GM19395 (cell line): ENCODE results near the gene UBE3D.
"Not testable (repeated sequence)": the region's sequence is repeated elsewhere in the genome, so short reads cannot be mapped to it uniquely, and the experiment has no call there.

Experiments
- ATAC-seq: cut with Tn5 transposase; IDR thresholded peaks from one replicate; pipeline ENCODE4 v1.9.1; 2021; ENCODE audit warnings: mild to moderate bottlenecking, moderate library complexity; ENCODE audit not compliant: unreplicated experiment

Gene UBE3D

DNA sequence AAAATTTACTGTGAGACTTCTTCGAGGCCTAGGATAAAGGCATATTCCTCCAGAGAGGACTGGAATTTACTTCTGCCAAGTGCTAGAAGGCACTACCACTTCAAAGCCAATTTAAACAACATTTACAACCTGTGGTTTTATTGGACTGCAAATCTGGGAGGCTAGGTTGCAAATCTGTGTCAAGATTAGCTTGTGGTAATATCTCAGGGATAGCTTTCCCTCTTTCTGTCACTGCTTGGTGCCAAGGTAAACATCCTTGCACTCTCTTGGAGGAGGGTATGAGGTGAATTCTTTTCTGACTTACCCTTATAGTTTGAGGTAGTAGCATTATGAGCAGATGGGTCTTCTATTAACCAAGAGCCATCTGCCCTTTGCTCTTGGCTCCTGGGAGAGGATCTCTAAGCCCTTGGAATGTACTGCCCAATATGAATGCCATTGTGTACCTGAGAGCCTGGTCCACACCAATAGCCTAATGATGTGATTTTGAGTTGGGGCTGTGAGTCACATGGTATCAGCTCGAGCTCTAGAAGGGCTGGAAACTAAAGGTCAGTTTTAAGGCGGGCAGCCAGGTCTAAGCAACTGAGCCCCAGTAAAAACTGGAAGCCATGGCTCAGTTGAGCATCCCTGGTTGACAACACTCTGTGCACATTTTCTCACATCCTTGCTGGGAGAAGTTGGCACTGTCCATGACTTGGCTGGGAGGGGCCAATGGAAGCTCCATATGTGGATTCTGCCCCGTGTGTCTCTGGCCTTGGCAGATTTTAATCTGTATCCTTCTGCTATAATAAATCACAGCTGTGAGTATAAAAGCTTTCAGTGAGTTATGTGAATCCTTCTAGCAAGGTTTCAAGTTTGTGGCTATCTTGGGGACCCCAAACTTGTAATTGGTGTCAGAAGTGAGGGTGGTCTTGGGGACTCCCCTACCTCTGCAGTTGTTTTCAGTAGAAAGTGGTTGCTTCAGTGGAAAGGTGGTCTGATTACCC, 188.1 kb downstream of the UBE3D start:
- no peak for ATAC-seq

DNA sequence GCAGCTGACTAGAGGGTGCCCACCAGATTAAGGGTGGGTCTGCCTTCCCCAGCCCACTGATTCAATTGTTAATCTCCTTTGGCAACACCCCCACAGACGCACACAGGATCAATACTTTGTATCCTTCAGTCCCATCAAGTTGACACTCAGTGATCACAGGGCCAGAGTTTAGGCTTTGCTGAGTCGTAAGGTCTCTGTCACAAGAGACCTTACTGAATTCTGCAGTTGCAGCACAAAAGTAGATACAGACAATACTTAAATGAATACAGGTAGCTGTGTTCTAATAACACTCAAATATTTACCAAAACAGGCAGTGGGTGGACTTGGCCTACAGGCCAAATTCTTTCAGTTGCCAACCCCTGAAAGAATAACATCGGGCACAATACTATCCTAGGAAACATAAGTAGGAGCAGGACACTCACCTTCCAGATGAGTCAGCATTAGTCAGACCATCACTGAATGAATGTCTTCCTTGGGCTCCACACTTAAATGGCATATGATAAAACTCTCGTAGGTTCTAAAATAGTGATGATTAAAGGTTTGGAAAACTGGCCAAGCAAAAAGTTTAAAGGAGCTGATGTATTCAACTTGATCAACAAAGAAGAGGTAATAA, 190.0 kb downstream of the UBE3D start:
- ATAC-seq = no peak

DNA sequence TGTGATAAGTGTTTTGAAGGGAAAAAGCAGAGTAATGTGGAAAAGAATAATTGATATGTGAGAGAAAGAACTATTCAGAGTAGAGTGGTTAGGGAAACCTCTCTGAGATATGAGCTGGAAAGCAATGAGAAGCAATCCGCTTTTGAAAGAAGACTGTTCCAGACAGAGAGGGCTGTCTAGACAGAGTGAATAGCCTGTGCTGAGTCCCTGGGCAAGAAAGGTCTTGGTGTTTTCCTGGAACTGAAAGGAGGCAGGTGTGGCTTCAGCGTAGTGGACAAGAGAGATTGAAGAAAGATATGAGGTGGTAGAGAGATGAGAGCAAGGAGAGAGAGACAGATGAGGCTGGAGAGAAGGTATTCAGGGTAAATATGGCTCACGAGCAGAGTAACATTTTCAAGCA, 190.8 kb downstream of the UBE3D start:
- ATAC-seq = no peak

DNA sequence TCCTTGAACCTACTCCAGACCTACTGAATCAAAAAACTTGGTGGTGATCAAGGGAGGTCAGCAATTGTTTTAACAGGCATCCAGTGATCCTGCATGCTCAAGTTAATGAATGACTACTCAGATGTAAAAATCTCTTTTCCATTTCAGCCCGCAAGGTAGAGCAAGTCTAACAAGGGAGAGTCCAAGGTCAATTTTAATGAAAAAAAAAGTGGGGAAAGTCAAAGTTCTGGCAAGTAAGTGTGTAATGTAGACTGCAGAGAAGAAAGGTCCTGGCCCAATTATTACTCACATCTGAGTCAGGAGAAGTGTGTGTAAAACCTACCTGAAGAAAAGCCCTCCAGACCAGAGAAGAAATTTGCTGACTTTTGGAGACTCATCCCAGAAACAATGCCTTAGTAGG, 193.5 kb downstream of the UBE3D start:
- ATAC-seq = no peak

DNA sequence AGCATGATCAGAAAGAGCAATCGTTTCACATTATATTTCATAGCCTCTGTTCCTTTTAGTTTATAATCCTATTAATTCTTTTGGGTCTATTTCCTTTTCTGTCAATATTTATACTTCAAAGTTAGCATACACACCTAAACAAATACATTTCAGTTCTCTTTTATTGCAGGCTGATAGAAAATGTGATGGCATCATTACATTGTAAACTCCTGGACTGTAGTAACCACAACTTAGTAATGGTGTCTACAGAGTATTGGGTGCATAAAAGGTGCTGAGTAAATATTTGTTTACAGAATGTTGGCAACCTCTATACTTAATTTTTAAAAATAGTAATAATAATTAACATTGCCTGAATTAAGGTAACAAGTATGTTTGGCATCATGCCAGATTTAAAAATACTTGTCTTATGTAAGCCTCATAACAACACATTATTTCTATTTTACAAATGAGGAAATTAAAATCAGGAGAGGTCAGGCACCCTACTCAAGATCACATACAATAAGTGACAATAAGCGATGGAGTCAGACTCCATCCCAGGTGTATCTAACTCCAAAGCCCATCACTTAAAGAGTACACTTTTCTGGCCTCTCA, 195.0 kb downstream of the UBE3D start:
- ATAC-seq = no peak

DNA sequence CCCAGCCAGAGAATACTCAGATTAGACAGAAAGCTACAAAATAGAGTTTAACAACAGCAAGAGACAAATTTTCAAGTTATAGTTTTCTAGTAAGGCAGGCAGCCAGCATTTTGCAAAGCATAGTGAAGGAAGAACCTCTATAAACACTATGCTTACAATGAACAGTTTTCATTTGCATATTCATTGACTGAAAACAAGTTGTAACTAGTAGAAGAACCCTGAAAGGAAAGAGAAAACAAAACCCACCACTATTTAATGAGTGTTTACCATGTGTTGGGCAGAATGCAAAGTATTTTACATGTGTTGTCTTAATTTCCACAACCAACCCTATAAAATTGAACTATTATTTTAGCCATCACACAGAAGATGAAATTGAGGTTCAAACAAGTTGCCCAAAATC, 196.1 kb downstream of the UBE3D start:
- ATAC-seq = no peak

DNA sequence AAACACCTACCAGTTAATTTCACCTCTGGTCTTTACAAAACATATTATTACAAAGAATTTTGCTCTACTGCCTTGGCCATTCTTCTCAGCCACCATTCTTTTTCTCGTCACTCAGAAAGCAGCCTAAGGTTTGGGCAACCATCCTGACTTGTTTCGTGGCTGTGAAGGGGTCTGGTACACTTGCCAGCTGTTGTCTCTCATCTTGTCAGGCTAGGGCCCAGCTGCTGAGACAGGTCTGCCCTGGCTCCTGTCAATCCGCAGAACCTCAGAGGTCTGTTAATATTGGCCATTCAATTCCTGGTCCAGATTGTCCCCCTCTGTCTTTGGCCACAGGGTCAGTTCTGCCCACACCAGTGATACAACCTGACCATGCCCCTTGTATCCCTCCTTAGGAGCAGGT, 197.7 kb downstream of the UBE3D start:
- ATAC-seq = no peak

DNA sequence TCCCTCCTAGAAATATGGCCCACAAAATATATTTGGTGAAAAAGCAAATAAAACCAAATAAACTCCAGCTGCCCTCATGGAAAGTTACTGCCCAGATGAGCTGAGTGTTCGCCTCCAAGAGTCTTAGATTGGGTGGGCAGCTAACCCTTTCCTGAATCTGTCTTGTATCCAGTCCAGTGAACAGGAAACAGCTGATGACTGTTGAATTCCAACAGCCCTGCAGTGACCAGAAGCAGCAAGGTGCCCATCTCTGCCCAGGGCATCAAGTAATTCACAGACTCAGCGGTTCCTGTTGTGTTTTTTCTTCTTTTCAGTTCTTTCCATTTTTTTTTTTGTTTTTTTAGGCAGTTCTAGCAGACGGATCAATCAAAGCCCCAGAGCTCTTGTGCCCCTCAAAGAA, 199.2 kb downstream of the UBE3D start:
- ATAC-seq = no peak

DNA sequence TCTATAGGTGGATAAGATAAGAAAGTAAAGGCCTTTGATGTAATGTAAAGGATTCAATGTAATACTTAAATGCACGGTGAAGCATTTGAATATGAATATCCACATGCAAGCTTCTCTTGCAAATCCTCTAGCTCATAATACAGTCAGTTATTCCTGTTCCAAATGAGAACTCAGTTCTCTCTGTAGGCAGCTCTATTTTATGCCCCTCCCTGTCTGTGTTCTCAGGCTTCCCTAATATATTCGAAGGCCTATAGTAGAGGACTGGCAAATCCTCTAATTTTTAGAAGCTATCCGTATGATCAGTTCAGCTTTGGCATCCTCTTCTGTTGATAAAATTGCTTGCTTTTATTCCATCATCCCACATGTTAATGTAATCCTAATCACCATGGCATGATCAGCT, 200.2 kb downstream of the UBE3D start:
- ATAC-seq = no peak

DNA sequence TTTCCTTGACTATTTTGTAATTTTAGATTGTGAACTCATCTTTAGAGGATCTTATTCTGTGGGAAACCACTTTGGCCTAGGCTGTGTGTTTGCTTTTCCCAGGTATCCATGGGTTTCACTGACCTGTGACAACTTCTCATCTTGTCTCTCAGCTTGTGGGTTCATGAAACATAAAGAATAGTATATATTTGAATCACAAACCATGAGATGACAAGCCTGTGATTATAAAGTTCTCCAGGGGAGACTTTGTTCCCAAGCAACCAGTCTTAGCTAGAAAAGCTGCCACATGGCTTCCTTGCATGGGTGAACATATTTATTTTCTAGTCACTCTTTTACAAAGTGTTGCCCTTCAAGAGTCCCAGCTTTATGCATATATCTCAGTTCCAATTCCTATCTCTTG, 201.9 kb downstream of the UBE3D start:
- ATAC-seq = no peak

DNA sequence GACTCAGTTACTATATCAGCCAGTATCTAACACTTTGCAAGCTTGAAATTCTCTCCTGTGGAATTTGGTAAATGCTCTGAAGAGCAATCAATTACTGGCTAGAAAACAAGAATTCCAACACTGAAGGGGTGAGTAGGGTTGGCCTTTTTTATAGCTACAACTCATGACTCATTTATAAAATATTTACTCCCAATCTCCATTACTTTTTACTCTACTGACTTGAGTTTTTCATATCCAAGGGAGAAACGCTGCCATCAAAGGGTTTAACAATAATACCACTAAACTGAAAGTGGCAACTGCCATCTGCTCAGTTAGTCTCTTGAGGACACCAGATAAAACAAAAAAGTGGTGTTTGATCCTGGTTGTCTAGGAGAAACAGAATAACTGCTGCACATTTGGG, 203.1 kb downstream of the UBE3D start:
- no peak for ATAC-seq

DNA sequence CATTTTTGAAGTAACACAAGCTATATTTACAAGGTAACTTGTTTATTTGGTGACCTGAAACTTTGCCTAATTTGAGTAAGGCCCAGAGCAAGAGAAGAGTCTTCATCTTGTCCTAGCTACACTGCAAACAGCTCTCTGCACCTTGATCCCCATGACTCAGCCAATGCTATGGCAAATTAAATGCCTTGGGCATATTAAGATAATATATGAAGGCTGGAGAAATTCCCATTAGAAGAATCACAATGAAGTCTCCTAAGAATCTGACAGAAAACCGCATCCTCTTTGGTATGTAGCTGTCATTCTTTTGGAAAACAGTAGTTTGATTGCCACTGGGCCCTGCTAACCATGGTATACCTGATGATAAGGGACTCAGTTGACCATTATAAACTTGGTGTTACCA, 204.5 kb downstream of the UBE3D start:
- no peak for ATAC-seq

DNA sequence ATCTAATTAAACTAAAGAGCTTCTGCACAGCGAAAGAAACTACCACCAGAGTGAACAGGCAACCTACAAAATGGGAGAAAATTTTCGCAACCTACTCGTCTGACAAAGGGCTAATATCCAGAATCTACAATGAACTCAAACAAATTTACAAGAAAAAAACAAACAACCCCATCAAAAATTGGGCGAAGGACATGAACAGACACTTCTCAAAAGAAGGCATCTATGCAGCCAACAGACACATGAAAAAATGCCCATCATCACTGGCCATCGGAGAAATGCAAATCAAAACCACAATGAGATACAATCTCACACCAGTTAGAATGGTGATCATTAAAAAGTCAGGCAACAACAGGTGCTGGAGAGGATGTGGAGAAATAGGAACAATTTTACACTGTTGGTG, 209.6 kb downstream of the UBE3D start:
- not testable (repeated sequence) for ATAC-seq

DNA sequence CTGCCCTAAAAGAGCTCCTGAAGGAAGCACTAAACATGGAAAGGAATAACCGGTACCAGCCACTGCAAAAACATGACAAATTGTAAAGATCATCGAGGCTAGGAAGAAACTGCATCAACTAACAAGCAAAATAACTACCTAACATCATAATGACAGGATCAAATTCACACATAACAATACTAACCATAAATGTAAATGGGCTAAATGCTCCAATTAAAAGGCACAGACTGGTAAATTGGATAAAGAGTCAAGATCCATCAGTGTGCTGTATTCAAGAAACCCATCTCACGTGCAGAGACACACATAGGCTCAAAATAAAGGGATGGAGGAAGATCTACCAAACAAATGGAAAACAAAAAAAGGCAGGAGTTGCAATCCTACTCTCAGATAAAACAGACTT, 212.7 kb downstream of the UBE3D start:
- ATAC-seq = not testable (repeated sequence)

DNA sequence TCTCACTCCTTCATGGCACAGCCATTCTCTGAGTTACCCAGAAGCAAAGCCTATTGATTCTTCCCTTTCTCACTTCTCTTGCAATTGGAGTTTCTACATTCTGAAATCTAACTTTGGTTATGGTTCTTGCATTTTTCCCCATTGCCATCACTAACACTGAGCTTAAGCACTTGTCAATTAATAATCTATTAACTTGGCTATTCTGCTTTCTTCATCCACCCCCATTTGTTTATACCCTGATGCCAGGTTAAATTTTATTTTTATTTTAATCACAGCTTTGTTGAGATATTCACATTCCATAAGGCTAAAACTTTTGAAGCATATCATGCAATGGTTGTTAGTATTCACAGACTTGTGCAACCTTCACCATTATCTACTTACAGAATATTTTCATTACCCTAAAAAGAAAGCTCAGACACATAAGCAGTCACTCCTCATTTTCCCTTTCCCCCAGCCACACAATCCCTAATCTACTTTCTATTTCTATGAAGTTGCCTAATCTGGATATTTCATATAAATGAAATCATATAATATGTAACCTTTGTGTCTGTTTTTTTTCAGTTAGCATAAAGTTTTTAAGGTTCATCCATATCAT, 222.3 kb downstream of the UBE3D start:
- no peak for ATAC-seq

DNA sequence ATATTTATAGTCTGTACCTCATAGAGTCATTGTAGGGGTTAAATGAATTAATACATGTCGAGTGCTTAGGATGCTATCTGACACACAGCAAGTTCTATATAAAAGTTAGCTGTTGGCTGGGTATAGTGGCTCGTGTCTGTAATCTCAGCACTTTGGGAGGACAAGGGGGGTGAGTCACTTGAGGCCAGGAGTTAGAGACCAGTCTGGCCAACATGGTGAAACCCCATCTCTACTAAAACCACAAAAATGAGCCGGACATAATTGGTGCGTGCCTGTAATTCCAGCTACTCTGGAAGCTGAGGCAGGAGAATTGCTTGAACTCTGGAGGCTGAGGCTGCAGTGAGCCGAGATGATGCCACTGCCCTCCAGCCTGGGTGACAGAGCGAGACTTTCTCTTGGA, 222.9 kb downstream of the UBE3D start:
- ATAC-seq = no peak
